Ishikawa (cell line): Measurements from ENCODE around the gene C5AR2.

Experiments used
- CEBPB ChIP-seq: IDR thresholded peaks from 2 replicates; pipeline ENCODE4 v1.6.1; 2012
- CREB1 ChIP-seq: IDR thresholded peaks from 2 replicates; pipeline ENCODE4 v1.6.1; 2012; ENCODE audit warnings: low read depth
- EGR1 ChIP-seq: IDR thresholded peaks from 2 replicates; pipeline ENCODE4 v1.6.1; 2012
- EP300 ChIP-seq: IDR thresholded peaks from 2 replicates; pipeline ENCODE4 v1.6.1; 2012; ENCODE audit warnings: borderline replicate concordance
- FOXM1 ChIP-seq: IDR thresholded peaks from 2 replicates; pipeline ENCODE4 v1.6.1; 2012; ENCODE audit warnings: low read depth, borderline replicate concordance
- MAX ChIP-seq: IDR thresholded peaks from 2 replicates; pipeline ENCODE4 v1.6.1; 2012
- NFIC ChIP-seq: IDR thresholded peaks from 2 replicates; pipeline ENCODE4 v1.6.1; 2012
- RAD21 ChIP-seq: IDR thresholded peaks from 2 replicates; pipeline ENCODE4 v1.6.1; 2012; ENCODE audit warnings: low read depth
- REST ChIP-seq: IDR thresholded peaks from 2 replicates; pipeline ENCODE4 v1.6.1; 2012; ENCODE audit warnings: low read depth, mild to moderate bottlenecking
- TAF1 ChIP-seq: IDR thresholded peaks from 2 replicates; pipeline ENCODE4 v1.6.1; 2012; ENCODE audit warnings: low read depth, mild to moderate bottlenecking
- TCF12 ChIP-seq: IDR thresholded peaks from 2 replicates; pipeline ENCODE4 v1.6.1; 2012; ENCODE audit warnings: low read depth
- TEAD4 ChIP-seq: IDR thresholded peaks from 2 replicates; pipeline ENCODE4 v1.6.1; 2012
- USF1 ChIP-seq: IDR thresholded peaks from 2 replicates; pipeline ENCODE4 v1.6.1; 2012
- YY1 ChIP-seq: IDR thresholded peaks from 2 replicates; pipeline ENCODE4 v1.6.1; 2012; ENCODE audit warnings: low read depth
- ZBTB7A ChIP-seq: IDR thresholded peaks from 2 replicates; pipeline ENCODE4 v1.6.1; 2012; ENCODE audit warnings: low read depth

C5AR2 gene

GRCh38 chr19:47319923-47320871 lies 11.8 kb upstream of the C5AR2 start:
- TF ChIP-seq RAD21 (no peak), USF1 (no peak), FOXM1 (no peak), CEBPB (no peak), YY1 (no peak), MAX (no peak), TAF1 (no peak), TEAD4 (no peak), REST (no peak), EP300 (no peak), TCF12 (no peak), CREB1 (no peak), ZBTB7A (no peak), NFIC (no peak), EGR1 (no peak)

- no peak for TF ChIP-seq CEBPB
- TF ChIP-seq NFIC = no peak
- no peak for TF ChIP-seq FOXM1
- TF ChIP-seq TCF12 = no peak
- no peak for TF ChIP-seq TEAD4
- TF ChIP-seq EP300 = no peak
- TF ChIP-seq MAX = no peak
- TF ChIP-seq ZBTB7A = no peak
- no peak for TF ChIP-seq REST
- no peak for TF ChIP-seq YY1
- no peak for TF ChIP-seq CREB1
Measured at GRCh38 chr19:47321630-47322029, 10.3 kb upstream of the C5AR2 start.

- TF ChIP-seq NFIC (no peak), YY1 (no peak), TEAD4 (no peak), FOXM1 (no peak), CREB1 (no peak), EGR1 (no peak), RAD21 (no peak), REST (no peak), TCF12 (no peak), CEBPB (no peak), USF1 (no peak), MAX (no peak), EP300 (no peak)
Measured at GRCh38 chr19:47322058-47322457, 9.9 kb upstream of the C5AR2 start.

- TF ChIP-seq ZBTB7A = no peak
- no peak for TF ChIP-seq CREB1
- no peak for TF ChIP-seq CEBPB
- no peak for TF ChIP-seq NFIC
- no peak for TF ChIP-seq USF1
- no peak for TF ChIP-seq TCF12
- TF ChIP-seq FOXM1 = no peak
- TF ChIP-seq TEAD4 = no peak
- TF ChIP-seq MAX = no peak
- no peak for TF ChIP-seq YY1
- TF ChIP-seq TAF1 = no peak
- no peak for TF ChIP-seq RAD21
- TF ChIP-seq EP300 = no peak
- TF ChIP-seq EGR1 = no peak
Measured at GRCh38 chr19:47323409-47323808, 8.6 kb upstream of the C5AR2 start.
